HG02759 (cell line): Measurements from ENCODE around the gene CHN1.

Source experiments
- ATAC-seq: cut with Tn5 transposase; IDR thresholded peaks from one replicate; pipeline ENCODE4 v1.9.1; 2021; ENCODE audit warnings: mild to moderate bottlenecking, moderate library complexity; ENCODE audit not compliant: unreplicated experiment

Gene CHN1

GRCh38 chr2:174833737-174834136 lies 171.4 kb downstream of the CHN1 start:
- no peak for ATAC-seq

GRCh38 chr2:174830561-174830960 lies 174.6 kb downstream of the CHN1 start:
- ATAC-seq = no peak

GRCh38 chr2:174829550-174829949 lies 175.6 kb downstream of the CHN1 start:
- ATAC-seq = no peak

GRCh38 chr2:174827371-174828369 lies 177.5 kb downstream of the CHN1 start:
- ATAC-seq = no peak

GRCh38 chr2:174826051-174826450 lies 179.1 kb downstream of the CHN1 start:
- no peak for ATAC-seq

GRCh38 chr2:174824068-174824467 lies 181.1 kb downstream of the CHN1 start:
- no peak for ATAC-seq

- no peak for ATAC-seq
Observed at GRCh38 chr2:174821628-174822027, 183.6 kb downstream of the CHN1 start.

GRCh38 chr2:174820361-174820760 lies 184.8 kb downstream of the CHN1 start:
- ATAC-seq = no peak

GRCh38 chr2:174815526-174815925 lies 189.7 kb downstream of the CHN1 start:
- ATAC-seq = no peak

GRCh38 chr2:174812037-174812436 lies 193.1 kb downstream of the CHN1 start:
- ATAC-seq = no peak

- no peak for ATAC-seq
Observed at GRCh38 chr2:174807931-174808330, 197.2 kb downstream of the CHN1 start.

- ATAC-seq = no peak
Observed at GRCh38 chr2:174805803-174806202, 199.4 kb downstream of the CHN1 start.

- ATAC-seq = no peak
Observed at GRCh38 chr2:174802459-174802858, 202.7 kb downstream of the CHN1 start.

- no peak for ATAC-seq
Observed at GRCh38 chr2:174800436-174801205, 204.6 kb downstream of the CHN1 start.

- no peak for ATAC-seq
Observed at GRCh38 chr2:174798801-174799200, 206.4 kb downstream of the CHN1 start.

GRCh38 chr2:174797781-174798276 lies 207.4 kb downstream of the CHN1 start:
- no peak for ATAC-seq

GRCh38 chr2:174796319-174796771 lies 208.8 kb downstream of the CHN1 start:
- no peak for ATAC-seq

GRCh38 chr2:174794851-174795374 lies 210.3 kb downstream of the CHN1 start:
- ATAC-seq = no peak

GRCh38 chr2:174792309-174793025 lies 212.7 kb downstream of the CHN1 start:
- no peak for ATAC-seq

- ATAC-seq = no peak
Observed at GRCh38 chr2:174791746-174792280, 213.4 kb downstream of the CHN1 start.
